SK-N-SH (cell line): ENCODE data around the gene CPPED1. TPM values are rescaled to one million over a fixed set of nuclear protein-coding genes. Genes with fewer than 3 reads are reported as not detected.
A peak's percentile ranks its signal among the peaks of the same experiment; 100 is the strongest.

Source experiments
- CTCF ChIA-PET: fragments of 300-600, 350-600 bp; formaldehyde crosslinking; extraction: SDS; loops from one replicate; lab custom pipeline; 2021; lab: Yijun Ruan, JAX
- POLR2A ChIA-PET: fragments of 350-600 bp; sonication (Branson Sonifier 250); formaldehyde crosslinking; extraction: SDS; loops from one replicate; lab custom pipeline; 2020; ENCODE audit warnings: antibody characterized with exemption, inconsistent platforms; lab: Yijun Ruan, JAX
- DNase-seq: peaks from one replicate; pipeline ENCODE4 v3.0.0; 2012
- H2AFZ ChIP-seq: fragments of 200-600 bp; sonication (generic); 2 replicates; pipeline ENCODE4 v1.8.1; 2016; ENCODE audit warnings: antibody characterized with exemption, mild to moderate bottlenecking, low read depth
- H3F3A ChIP-seq: fragments of 200-600 bp; sonication (generic); replicated peaks from 2 replicates; pipeline ENCODE3; 2016; ENCODE audit warnings: antibody characterized with exemption, mild to moderate bottlenecking; ENCODE audit not compliant: insufficient read depth
- H3K27ac ChIP-seq, 2 experiments: fragments of 200-500 bp in 1 of 2; fragments of 200-600 bp in 1 of 2; sonication (Bioruptor generic) in 1 of 2; sonication (generic), shearing (Covaris generic) in 1 of 2; 2 replicates each; pipeline versions ENCODE4 v1.5.1 to v1.6.1; 2014 to 2016; ENCODE audit warnings: low read depth in 2 of 2, inconsistent platforms in 1 of 2, low read length in 1 of 2, mild to moderate bottlenecking in 1 of 2, mixed read lengths in 1 of 2
- H3K27me3 ChIP-seq: fragments of 200-600 bp; sonication (generic), shearing (Covaris generic); 2 replicates; pipeline ENCODE4 v1.6.1; 2016; ENCODE audit warnings: mixed run types; ENCODE audit not compliant: insufficient read depth
- H3K36me3 ChIP-seq, 2 experiments: fragments of 200-500 bp in 1 of 2; fragments of 200-600 bp in 1 of 2; sonication (Bioruptor generic) in 1 of 2; sonication (generic) in 1 of 2; replicated peaks in 1 of 2; 2 replicates each; pipeline versions ENCODE3 to v1.5.1; 2014 to 2016; ENCODE audit warnings: low read length in 1 of 2, mild to moderate bottlenecking in 1 of 2; ENCODE audit not compliant: insufficient read depth in 2 of 2, control insufficient read depth in 1 of 2
- H3K4me1 ChIP-seq, 2 experiments: fragments of 200-500 bp in 1 of 2; fragments of 200-600 bp in 1 of 2; sonication (Bioruptor generic) in 1 of 2; sonication (generic), shearing (Covaris generic) in 1 of 2; 2 replicates each; pipeline versions ENCODE4 v1.5.1 to v1.6.1; 2014 to 2016; ENCODE audit warnings: low read depth in 1 of 2, low read length in 1 of 2, mixed run types in 1 of 2; ENCODE audit not compliant: insufficient read depth in 2 of 2, control insufficient read depth in 1 of 2
- H3K4me2 ChIP-seq: fragments of 200-600 bp; sonication (generic), shearing (Covaris generic); 2 replicates; pipeline ENCODE4 v1.6.1; 2017; ENCODE audit warnings: mixed run types
- H3K4me3 ChIP-seq, 2 experiments: fragments of 200-500 bp in 1 of 2; fragments of 200-600 bp in 1 of 2; sonication (Bioruptor generic) in 1 of 2; sonication (generic), shearing (Covaris generic) in 1 of 2; 2 replicates each; pipeline versions ENCODE4 v1.5.1 to v1.8.1; 2014 to 2016; ENCODE audit warnings: low read depth in 2 of 2, inconsistent platforms in 1 of 2, low read length in 1 of 2, mild to moderate bottlenecking in 1 of 2, mixed read lengths in 1 of 2, moderate library complexity in 1 of 2
- H3K79me2 ChIP-seq: fragments of 200-600 bp; sonication (generic); 2 replicates; pipeline ENCODE4 v1.8.1; 2017; ENCODE audit warnings: mild to moderate bottlenecking; ENCODE audit not compliant: insufficient read depth
- H3K9ac ChIP-seq: fragments of 200-600 bp; sonication (generic); 2 replicates; pipeline ENCODE4 v1.6.1; 2017; ENCODE audit warnings: mixed run types
- H3K9me2 ChIP-seq: fragments of 200-600 bp; sonication (generic); 2 replicates; pipeline ENCODE4 v1.6.1; 2017; ENCODE audit warnings: mixed run types
- H3K9me3 ChIP-seq: fragments of 200-600 bp; sonication (generic); 2 replicates; pipeline ENCODE4 v1.6.1; 2017; ENCODE audit warnings: mixed run types, mild to moderate bottlenecking, moderate library complexity
- H4K20me1 ChIP-seq: fragments of 200-600 bp; sonication (generic); 2 replicates; pipeline ENCODE4 v1.6.1; 2017; ENCODE audit warnings: mild to moderate bottlenecking, mixed run types; ENCODE audit not compliant: insufficient read depth
- CHD2 ChIP-seq: fragments of 150-350 bp; IDR thresholded peaks from 2 replicates; pipeline ENCODE4 v1.6.1; 2018; ENCODE audit warnings: low read length; ENCODE audit not compliant: partially characterized antibody
- ELF1 ChIP-seq: IDR thresholded peaks from 2 replicates; pipeline ENCODE4 v1.4.0; 2012
- FOXM1 ChIP-seq: IDR thresholded peaks from 2 replicates; pipeline ENCODE4 v1.4.0; 2012; ENCODE audit warnings: low read depth, mild to moderate bottlenecking
- GATA2 ChIP-seq: sonication (generic); formaldehyde crosslinking; IDR thresholded peaks from 2 replicates; pipeline ENCODE4 v1.5.0; 2020; ENCODE audit warnings: mild to moderate bottlenecking, missing genetic modification reagents
- JUND ChIP-seq: IDR thresholded peaks from 2 replicates; pipeline ENCODE4 v1.4.0; 2012
- MXI1 ChIP-seq: IDR thresholded peaks from 2 replicates; pipeline ENCODE4 v1.6.1; 2012; ENCODE audit warnings: mild to moderate bottlenecking, low read depth, low read length, improper control_type of control experiment
- PBX3 ChIP-seq: IDR thresholded peaks from 2 replicates; pipeline ENCODE4; 2012
- RAD21 ChIP-seq: IDR thresholded peaks from 2 replicates; pipeline ENCODE4 v1.6.1; 2012; ENCODE audit warnings: mild to moderate bottlenecking, low read length
- RCOR1 ChIP-seq: fragments of 150-350 bp; IDR thresholded peaks from 2 replicates; pipeline ENCODE4 v1.6.1; 2017; ENCODE audit warnings: antibody characterized with exemption, low read length
- REST ChIP-seq: IDR thresholded peaks from 2 replicates; pipeline ENCODE4 v1.6.1; 2012; ENCODE audit warnings: mild to moderate bottlenecking, low read depth, low read length, moderate library complexity
- RFX5 ChIP-seq: IDR thresholded peaks from 2 replicates; pipeline ENCODE4 v1.6.1; 2012; ENCODE audit warnings: mild to moderate bottlenecking, improper control_type of control experiment, low read length
- RXRA ChIP-seq: IDR thresholded peaks from 2 replicates; pipeline ENCODE4 v1.4.0; 2012; ENCODE audit warnings: low read depth, mild to moderate bottlenecking, borderline replicate concordance
- SIN3A ChIP-seq: IDR thresholded peaks from 2 replicates; pipeline ENCODE4 v1.6.1; 2012; ENCODE audit warnings: low read depth, mild to moderate bottlenecking, low read length, moderate library complexity, borderline replicate concordance
- SMC3 ChIP-seq: IDR thresholded peaks from 2 replicates; pipeline ENCODE4 v1.6.1; 2012; ENCODE audit warnings: low read depth, low read length, improper control_type of control experiment
- TAF1 ChIP-seq: IDR thresholded peaks from 2 replicates; pipeline ENCODE4 v1.6.1; 2012; ENCODE audit warnings: low read depth, mild to moderate bottlenecking, low read length, moderate library complexity, borderline replicate concordance
- TCF12 ChIP-seq: IDR thresholded peaks from 2 replicates; pipeline ENCODE4 v1.4.0; 2012
- YY1 ChIP-seq: IDR thresholded peaks from 2 replicates; pipeline ENCODE4 v1.4.0; 2012; ENCODE audit warnings: low read depth, mild to moderate bottlenecking
- ZBTB33 ChIP-seq: IDR thresholded peaks from 2 replicates; pipeline ENCODE4 v1.4.0; 2012; ENCODE audit warnings: low read depth, borderline replicate concordance
- WGBS: methylation state at CpG from one replicate; pipeline ENCODE4 v1.1.6; 2017; ENCODE audit warnings: low lambda C conversion rate; 5-methylcytosine and 5-hydroxymethylcytosine counted together
- polyA plus RNA-seq, 3 experiments: library from polyadenylated mRNA; depleted of rRNA; stranded (reverse); fragments of >200 nt; gene quantifications; 2 replicates each; pipeline ENCODE4 v1.2.3, GENCODE V29; 2012

CPPED1 gene
- polyA plus RNA-seq, 1 of the 3 experiments (the other 2 are of a cell fraction) = 11.9 TPM

GRCh38 chr16:12661656-12662172, 142.0 kb downstream of the CPPED1 start:
- 85% methylated on average over 9 of the region's 10 CpGs for WGBS
- Histone ChIP-seq H3F3A (no peaks in the 10 kb centered on the region), H4K20me1 (no peaks in the 10 kb centered on the region), H3K27me3 (no peaks in the 10 kb centered on the region), H2AFZ (no peak overlapping the region), H3K4me1 (no peaks in the 10 kb centered on the region), H3K27ac (no peak overlapping the region), H3K9ac (no peak overlapping the region), H3K79me2 (no peaks in the 10 kb centered on the region; the same call in 1 of the 2 replicates), H3K36me3 (peaks cover 0 to 14% of the 10 kb centered on the region in 2 experiments), H3K4me2 (no peak overlapping the region), H3K9me2 (no peaks in the 10 kb centered on the region), H3K9me3 (no peaks in the 10 kb centered on the region), H3K4me3 (no peak overlapping the region)
- TF ChIP-seq REST (peak; percentile 97), TCF12 (no peak), JUND (no peak), RAD21 (no peak)
- ChIA-PET CTCF (no interaction called here), POLR2A (no interaction called here)
- no peak for DNase-seq

- Histone ChIP-seq H3F3A (no peaks in the 10 kb centered on the region), H3K9me3 (no peaks in the 10 kb centered on the region), H4K20me1 (no peaks in the 10 kb centered on the region), H3K27me3 (no peaks in the 10 kb centered on the region), H3K4me3 (no peak overlapping the region), H3K9me2 (no peaks in the 10 kb centered on the region), H2AFZ (no peak overlapping the region), H3K9ac (no peak overlapping the region), H3K79me2 (no peaks in the 10 kb centered on the region), H3K4me1 (no peaks in the 10 kb centered on the region), H3K27ac (no peak overlapping the region), H3K4me2 (no peak overlapping the region), H3K36me3 (peaks cover 0 to 14% of the 10 kb centered on the region in 2 experiments)
- POLR2A ChIA-PET = no interaction called here
- TF ChIP-seq REST (no peak), YY1 (no peak), RXRA (no peak), GATA2 (CRISPR knock-in tag) (no peak), CHD2 (no peak), ZBTB33 (no peak), ELF1 (no peak), RFX5 (no peak), RAD21 (no peak), PBX3 (no peak), RCOR1 (no peak), SMC3 (no peak), TAF1 (no peak), FOXM1 (no peak), MXI1 (no peak), SIN3A (no peak)
- no peak for DNase-seq
- 75% methylated on average over 3 of the region's 3 CpGs for WGBS
- CTCF ChIA-PET = no interaction called here
Measured at GRCh38 chr16:12659871-12660270, 143.8 kb downstream of the CPPED1 start.
